Stimulated activated CD4-positive, alpha-beta T cell treated with anti-CD3 and anti-CD28 coated beads, Interleukin-2, amount 100 ng/mL, for 48 hours (primary cell): ENCODE data around the gene POP7.

Experiments used
- DNase-seq, 2 donors: peaks; one replicate each; pipeline ENCODE4 v3.0.0-alpha.2; 2020

The POP7 gene

DNA sequence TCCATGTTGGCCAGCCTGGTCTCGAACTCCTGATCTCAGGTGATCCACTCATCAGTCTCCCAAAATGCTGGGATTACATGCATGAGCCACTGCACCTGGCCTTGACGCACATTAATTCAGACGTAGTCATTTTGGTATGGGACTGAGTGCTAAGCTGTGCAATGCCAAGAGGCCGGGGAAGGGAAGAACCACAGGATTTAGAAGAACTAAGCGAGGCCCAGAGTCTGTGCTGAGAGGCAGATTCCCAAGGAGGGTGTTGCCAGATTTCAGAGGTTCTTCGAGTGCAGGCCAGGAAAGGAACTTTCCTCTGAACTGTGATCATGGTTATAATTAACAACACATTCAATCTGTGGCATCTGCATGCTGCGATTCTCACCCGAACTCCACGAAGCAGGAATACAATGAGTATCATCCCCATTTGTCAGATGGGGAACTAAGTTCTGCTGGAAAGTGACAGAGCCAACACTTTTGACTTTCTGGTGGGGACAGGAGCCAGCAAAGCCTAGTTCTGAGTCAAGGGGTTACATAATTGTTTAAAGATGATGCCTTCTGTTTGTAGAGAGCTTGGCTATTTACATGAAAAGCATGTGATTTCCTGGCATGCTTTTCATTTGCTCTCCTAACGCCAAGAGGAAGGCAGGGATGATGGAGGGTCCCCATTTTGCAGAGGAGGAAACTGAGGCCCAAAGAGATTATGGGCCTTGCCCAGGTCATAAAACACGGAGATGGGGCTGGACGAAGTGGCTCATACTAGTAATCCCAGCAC is 21.3 kb downstream of the POP7 start:
- DNase-seq: no peak

GRCh38 chr7:100728196-100728595 is 22.3 kb downstream of the POP7 start:
- no peak for DNase-seq

DNA sequence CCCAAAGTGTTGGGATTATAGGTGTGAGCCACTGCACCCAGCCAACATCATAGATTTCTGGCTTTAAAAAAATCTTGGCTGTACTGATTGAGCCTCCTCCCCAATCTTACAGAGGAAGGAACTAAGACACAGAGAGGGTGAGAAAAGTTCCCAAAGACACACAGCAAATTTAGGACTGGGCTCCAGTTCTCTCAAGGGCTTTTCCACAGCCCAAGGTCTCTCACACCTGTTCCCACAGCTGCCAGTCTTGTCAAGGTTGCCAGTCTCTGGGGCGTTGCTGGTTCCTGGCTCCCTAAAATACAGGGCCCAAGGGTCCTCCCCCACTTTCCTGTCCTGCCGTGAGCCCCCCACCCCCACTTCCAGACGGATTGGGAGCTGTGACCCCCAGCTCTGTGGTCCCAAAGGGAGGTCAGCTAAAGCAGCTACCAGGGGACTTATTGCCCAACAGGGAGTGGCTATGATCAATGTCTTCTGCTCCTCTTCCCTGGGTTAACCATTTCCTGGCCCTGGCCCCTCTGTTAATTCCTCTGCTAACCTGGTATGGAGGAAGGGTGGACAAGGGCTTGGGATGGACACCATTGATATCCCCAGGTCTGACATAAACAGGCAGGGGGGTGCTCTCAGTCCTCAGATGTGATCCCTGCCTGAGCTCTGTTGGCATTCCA is 24.3 kb downstream of the POP7 start:
- DNase-seq: no peak

- no peak for DNase-seq
Observed at GRCh38 chr7:100731937-100732636, 26.2 kb downstream of the POP7 start.

GRCh38 chr7:100735730-100736129 is 29.8 kb downstream of the POP7 start:
- DNase-seq: no peak

- no peak for DNase-seq
Observed at GRCh38 chr7:100736671-100737070, 30.8 kb downstream of the POP7 start.

- DNase-seq: no peak
Observed at GRCh38 chr7:100739934-100740333, 34.0 kb downstream of the POP7 start.

GRCh38 chr7:100744605-100745004 is 38.7 kb downstream of the POP7 start:
- no peak for DNase-seq

GRCh38 chr7:100745184-100745583 is 39.3 kb downstream of the POP7 start:
- DNase-seq: peak in 1 of 2 donors; percentile 3

- DNase-seq: no peak
Observed at GRCh38 chr7:100752994-100753393, 47.1 kb downstream of the POP7 start.

- DNase-seq: no peak
Observed at GRCh38 chr7:100753750-100754149, 47.8 kb downstream of the POP7 start.
